IPS-18a (cell line): ENCODE data around the gene VSTM2L.

Experiments used
- H3K27ac ChIP-seq: one replicate; pipeline ENCODE4 v1.5.1; 2013; ENCODE audit warnings: low read length
- H3K27me3 ChIP-seq: one replicate; pipeline ENCODE4 v1.6.1; 2013; ENCODE audit warnings: mild to moderate bottlenecking, low read length; ENCODE audit not compliant: control insufficient read depth, insufficient read depth
- H3K36me3 ChIP-seq: one replicate; pipeline ENCODE4 v1.6.1; 2013; ENCODE audit warnings: low read depth, low read length; ENCODE audit not compliant: control insufficient read depth
- H3K4me1 ChIP-seq: one replicate; pipeline ENCODE4 v1.6.1; 2013; ENCODE audit warnings: low read depth, low read length; ENCODE audit not compliant: control insufficient read depth
- H3K4me3 ChIP-seq: one replicate; pipeline ENCODE4 v1.5.1; 2013; ENCODE audit warnings: low read length
- H3K9ac ChIP-seq: one replicate; pipeline ENCODE4 v1.6.1; 2013; ENCODE audit warnings: mild to moderate bottlenecking, low read length, moderate library complexity
- H3K9me3 ChIP-seq: one replicate; pipeline ENCODE4 v1.6.1; 2013; ENCODE audit warnings: low read depth, low read length; ENCODE audit not compliant: control insufficient read depth

VSTM2L gene

DNA sequence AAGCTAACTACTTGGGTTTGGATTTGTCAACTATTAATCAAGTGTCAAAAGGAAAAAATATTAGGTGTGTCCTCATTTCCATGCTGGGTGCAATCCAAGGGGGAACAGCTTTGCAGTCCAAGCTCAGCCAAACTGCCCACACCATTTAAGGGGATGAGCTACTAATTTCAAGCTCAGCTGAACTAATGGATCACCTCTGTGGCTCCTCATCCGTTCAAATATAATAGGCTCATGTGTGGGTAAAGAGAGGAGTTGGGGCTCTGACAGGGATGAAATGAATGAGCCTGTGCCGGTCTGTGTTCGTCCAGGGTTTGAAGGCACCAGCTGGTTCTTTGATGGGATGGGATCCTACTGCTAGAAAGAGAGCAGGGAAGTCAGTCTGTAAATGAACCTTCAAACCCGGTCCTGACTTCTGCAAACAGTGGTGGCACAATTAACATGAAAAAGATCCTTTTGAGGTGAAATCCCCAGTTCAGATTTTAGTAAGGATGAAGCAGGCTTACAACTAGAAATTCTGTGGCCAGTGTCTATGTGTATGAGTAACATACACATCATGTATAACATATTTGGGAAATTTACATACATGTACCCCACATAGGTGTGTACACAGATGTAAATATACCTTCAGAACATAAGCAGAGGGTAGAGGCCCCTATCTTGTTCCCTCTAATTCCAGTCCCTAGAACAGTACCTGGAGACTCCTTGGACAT is 88.4 kb downstream of the VSTM2L start:
- Histone ChIP-seq H3K4me1 (peaks cover 4% of the 10 kb centered on the region), H3K4me3 (no peak overlapping the region), H3K27me3 (no peaks in the 10 kb centered on the region), H3K27ac (no peak overlapping the region), H3K9me3 (no peaks in the 10 kb centered on the region), H3K36me3 (peaks cover 48% of the 10 kb centered on the region), H3K9ac (no peak overlapping the region)

DNA sequence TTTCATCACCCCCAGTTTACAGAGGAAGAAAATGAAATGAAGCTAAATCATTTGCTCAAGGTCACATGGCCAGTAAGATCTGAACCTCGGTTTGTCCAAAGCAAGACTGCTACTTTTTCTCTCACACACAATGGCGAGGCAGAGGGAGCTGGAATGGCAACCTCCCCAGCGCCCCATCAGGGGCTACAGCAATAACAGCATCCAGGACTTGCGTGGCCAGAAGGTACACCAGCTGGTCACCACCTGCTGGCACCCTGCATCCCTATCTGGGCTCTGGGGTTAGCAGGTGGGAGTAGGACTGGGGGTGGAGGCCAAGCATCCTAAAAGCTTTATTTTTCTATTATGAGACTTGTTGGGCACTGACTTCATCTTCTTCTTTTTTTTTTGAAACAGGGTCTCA is 89.0 kb downstream of the VSTM2L start:
- Histone ChIP-seq H3K36me3 (peaks cover 54% of the 10 kb centered on the region), H3K4me1 (peaks cover 4% of the 10 kb centered on the region), H3K27ac (no peak overlapping the region)

DNA sequence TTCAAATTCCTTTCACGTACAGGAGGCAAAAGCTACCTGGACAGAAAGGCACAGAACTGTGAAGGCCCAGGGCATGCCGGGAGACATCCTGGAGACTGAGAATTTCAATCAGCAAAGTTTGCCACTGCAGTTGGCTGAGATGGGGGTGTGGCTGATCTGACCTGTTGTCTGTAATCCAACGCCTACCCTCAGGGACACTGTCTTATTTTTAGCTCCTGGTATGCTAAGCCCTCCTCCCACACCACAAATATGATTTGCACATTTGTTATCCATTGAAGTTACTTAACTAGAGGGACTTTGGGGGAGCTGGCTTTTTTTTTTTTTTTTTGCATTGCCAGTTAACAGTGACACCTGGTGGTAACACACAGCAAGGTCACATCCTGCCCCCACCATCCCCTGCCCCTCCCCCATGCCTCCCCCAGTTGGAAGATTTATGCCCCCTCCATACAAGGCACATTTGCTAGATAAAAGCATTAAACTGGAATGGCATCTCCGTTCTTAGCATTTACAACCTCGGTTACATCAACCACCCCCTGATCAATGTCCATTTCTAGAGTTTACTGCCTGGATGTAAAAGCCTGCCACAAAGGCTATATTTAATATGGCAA is 90.0 kb downstream of the VSTM2L start:
- Histone ChIP-seq H3K4me3 (no peak overlapping the region), H3K9ac (no peak overlapping the region), H3K27me3 (no peaks in the 10 kb centered on the region), H3K27ac (no peak overlapping the region), H3K36me3 (peaks cover 63% of the 10 kb centered on the region), H3K4me1 (peaks cover 4% of the 10 kb centered on the region), H3K9me3 (no peaks in the 10 kb centered on the region)

More for the DNA sequence above, 89.0 kb downstream of the VSTM2L start:
- Histone ChIP-seq H3K9me3 (no peaks in the 10 kb centered on the region), H3K4me3 (no peak overlapping the region), H3K9ac (no peak overlapping the region), H3K27me3 (no peaks in the 10 kb centered on the region)

DNA sequence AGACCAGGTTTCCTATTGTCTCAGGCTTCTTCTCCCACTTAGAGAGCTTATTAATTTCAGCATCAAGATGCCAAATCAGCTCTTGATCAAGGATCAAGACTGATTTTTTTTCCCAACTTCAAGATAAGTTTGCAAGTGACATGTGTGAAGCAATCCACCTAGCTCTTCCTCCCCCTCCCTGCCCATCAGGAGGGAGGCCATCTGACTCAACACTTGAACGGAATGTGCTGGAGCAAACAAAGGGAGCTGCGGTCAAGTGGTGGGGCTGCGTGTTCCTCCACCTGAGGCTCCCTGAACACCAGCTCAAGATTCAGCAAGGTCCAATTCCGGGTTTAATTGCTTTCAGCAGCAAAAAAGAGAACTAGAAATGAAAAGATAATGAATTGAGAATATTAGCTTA is 91.6 kb downstream of the VSTM2L start:
- Histone ChIP-seq H3K27me3 (no peaks in the 10 kb centered on the region), H3K9me3 (no peaks in the 10 kb centered on the region), H3K9ac (no peak overlapping the region), H3K4me1 (peaks cover 4% of the 10 kb centered on the region), H3K4me3 (no peak overlapping the region), H3K27ac (no peak overlapping the region), H3K36me3 (peaks cover 65% of the 10 kb centered on the region)
